ENCODE data around the gene LARP4B. TPM values are rescaled to one million over a fixed set of nuclear protein-coding genes. Genes with fewer than 3 reads are reported as not detected.

Gene LARP4B
- total RNA-seq, 4 donors from 2014 or later = 24.9 to 47.5 (median 35.2) TPM

DNA sequence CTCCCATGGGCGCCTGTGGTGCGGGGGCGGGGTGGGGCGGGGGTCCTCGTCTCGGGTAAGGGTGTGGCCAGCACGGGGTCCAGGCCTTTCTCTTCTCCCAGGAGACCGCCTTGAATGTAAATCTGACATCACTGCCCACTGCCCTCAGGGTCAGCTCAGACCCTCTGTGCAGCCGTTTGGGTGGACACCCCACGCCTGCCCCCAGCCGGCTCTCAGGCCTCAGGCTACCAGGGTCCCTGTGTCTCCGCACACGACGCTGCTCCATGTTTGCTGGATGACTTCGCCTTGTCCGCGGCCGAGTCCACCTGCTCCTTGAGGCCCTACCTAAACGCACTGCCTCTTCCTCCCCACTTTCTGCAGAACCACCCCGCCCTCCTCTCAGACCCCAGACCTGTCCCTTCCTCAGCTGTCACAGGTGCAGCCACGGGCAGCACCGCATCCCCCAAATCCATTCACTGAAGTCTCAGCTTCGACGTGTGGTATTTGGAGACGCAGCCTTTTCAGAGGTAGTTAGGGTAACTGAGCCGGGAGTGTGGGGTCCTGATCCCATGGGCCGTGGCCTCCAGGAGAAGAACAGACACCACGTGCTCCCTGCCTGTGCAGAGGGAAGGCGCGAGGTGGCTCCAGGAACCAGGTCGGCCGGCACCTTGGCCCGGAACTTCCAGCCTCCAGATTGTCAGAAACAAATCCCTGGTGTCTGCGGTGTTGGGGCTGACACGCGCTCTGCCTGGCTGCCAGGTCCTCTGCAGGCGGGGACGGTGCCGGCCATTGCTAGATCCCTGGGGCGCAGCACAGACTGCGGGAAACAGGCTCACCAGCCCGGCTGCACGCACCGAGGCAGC is 144.7 kb downstream of the LARP4B start:
- 96 to 99% methylated on average over 4 to 11 of the region's 44 CpGs for WGBS, 2 donors (ENCODE audit: low coverage in 1 of 2)
- Histone ChIP-seq H3K36me3 (no peaks in the 10 kb centered on the region), H3K27ac (no peak overlapping the region), H3K9me3 (no peaks in the 10 kb centered on the region), H3K4me1 (peaks cover 0 to 30% (median 5%) of the 10 kb centered on the region in 3 donors), H3K27me3 (no peaks in the 10 kb centered on the region), H3K4me3 (no peak overlapping the region)
- ATAC-seq = no peak
- TF ChIP-seq EP300 (IDR thresholded peaks at IDR 0.05) (no peak), POLR2AphosphoS5 (IDR thresholded peaks at IDR 0.05) (no peak), POLR2A (IDR thresholded peaks at IDR 0.05) (no peak)
- TF ChIP-seq, protein P1, sequence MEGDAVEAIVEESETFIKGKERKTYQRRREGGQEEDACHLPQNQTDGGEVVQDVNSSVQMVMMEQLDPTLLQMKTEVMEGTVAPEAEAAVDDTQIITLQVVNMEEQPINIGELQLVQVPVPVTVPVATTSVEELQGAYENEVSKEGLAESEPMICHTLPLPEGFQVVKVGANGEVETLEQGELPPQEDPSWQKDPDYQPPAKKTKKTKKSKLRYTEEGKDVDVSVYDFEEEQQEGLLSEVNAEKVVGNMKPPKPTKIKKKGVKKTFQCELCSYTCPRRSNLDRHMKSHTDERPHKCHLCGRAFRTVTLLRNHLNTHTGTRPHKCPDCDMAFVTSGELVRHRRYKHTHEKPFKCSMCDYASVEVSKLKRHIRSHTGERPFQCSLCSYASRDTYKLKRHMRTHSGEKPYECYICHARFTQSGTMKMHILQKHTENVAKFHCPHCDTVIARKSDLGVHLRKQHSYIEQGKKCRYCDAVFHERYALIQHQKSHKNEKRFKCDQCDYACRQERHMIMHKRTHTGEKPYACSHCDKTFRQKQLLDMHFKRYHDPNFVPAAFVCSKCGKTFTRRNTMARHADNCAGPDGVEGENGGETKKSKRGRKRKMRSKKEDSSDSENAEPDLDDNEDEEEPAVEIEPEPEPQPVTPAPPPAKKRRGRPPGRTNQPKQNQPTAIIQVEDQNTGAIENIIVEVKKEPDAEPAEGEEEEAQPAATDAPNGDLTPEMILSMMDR (IDR thresholded peaks at IDR 0.05) = no peak

DNA sequence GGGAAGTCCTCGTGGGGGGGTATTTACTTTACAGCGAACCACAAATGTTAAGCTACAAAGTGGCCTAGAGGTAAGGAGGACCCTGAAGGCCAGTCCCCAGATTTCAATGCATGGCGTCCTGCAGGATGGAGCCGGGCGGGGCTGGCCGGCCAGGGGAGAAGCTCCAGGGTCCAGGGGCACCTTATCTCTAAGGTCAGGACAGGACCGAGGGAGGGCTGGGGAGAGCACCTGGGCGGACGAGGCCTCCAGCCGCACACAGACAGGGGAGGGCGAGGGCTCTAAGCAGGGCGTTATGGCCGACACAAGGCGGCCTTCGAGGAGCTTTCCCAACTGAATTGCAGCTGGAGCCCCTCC is 145.7 kb downstream of the LARP4B start:
- H3K4me1 ChIP-seq = peaks cover 0 to 30% (median 5%) of the 10 kb centered on the region in 3 donors
- H3K36me3 ChIP-seq = no peaks in the 10 kb centered on the region
- 81% methylated on average over 10 of the region's 15 CpGs; no CpG with 5 or more reads in 1 of the 2 donors for WGBS, 2 donors (ENCODE audit: low coverage in 1 of 2)
- H3K27me3 ChIP-seq = no peaks in the 10 kb centered on the region
- H3K4me3 ChIP-seq = no peak overlapping the region
- no peak for ATAC-seq
- no peak overlapping the region for H3K27ac ChIP-seq
- no peak for TF ChIP-seq POLR2A (IDR thresholded peaks at IDR 0.05)
- H3K9me3 ChIP-seq = no peaks in the 10 kb centered on the region

DNA sequence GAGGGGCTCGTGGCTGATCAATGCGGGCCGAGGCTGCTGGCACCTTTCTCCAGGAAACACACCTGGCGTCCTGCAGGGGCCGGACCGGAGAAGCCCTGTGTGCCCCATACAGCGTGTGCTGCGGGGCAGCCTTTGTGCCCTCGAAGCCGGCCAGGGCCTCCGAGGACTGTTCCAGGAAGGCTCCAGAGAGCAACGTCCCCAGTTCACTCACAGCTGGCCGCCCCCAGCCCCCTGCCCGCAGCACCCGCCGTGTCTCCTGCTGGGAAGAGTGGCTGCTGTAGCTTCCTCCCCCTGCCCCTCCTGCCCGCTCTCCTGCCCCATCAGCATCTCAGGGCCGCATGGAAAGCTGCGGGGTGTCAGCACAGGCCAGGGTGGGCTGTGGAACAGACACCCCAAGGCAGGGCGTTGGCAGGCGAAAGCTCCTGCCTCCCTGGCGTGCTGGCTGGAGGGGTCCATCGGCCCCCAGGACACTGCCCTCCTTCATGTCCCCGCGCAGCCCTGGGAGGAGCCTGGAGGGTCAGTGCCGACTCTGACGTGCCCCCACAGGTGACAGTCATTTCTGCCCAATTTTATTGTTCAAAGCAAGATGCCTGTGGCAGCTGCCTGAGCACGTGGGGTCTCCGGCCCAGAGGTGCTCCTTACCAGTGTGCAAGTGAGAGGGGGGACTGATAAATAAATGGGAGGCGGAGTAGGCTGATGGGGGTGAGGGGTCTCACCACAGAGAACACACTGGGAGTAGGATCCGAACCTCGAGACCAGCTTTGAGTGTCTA is 146.2 kb downstream of the LARP4B start:
- Histone ChIP-seq H3K27ac (peak overlapping the region in 1 of 4 donors; percentile 64), H3K27me3 (no peaks in the 10 kb centered on the region), H3K36me3 (no peaks in the 10 kb centered on the region), H3K9me3 (no peaks in the 10 kb centered on the region), H3K4me1 (peaks cover 0 to 30% (median 5%) of the 10 kb centered on the region in 3 donors), H3K4me3 (peak overlapping the region in 1 of 2 donors; percentile 55)
- 78 to 92% methylated on average over 2 of the region's 32 CpGs for WGBS, 2 donors (ENCODE audit: low coverage in 1 of 2)
- TF ChIP-seq EP300 (IDR thresholded peaks at IDR 0.05) (no peak), POLR2A (IDR thresholded peaks at IDR 0.05) (no peak), POLR2AphosphoS5 (IDR thresholded peaks at IDR 0.05) (no peak)
- TF ChIP-seq, protein P1 (IDR thresholded peaks at IDR 0.05) = no peak
- no peak for ATAC-seq

DNA sequence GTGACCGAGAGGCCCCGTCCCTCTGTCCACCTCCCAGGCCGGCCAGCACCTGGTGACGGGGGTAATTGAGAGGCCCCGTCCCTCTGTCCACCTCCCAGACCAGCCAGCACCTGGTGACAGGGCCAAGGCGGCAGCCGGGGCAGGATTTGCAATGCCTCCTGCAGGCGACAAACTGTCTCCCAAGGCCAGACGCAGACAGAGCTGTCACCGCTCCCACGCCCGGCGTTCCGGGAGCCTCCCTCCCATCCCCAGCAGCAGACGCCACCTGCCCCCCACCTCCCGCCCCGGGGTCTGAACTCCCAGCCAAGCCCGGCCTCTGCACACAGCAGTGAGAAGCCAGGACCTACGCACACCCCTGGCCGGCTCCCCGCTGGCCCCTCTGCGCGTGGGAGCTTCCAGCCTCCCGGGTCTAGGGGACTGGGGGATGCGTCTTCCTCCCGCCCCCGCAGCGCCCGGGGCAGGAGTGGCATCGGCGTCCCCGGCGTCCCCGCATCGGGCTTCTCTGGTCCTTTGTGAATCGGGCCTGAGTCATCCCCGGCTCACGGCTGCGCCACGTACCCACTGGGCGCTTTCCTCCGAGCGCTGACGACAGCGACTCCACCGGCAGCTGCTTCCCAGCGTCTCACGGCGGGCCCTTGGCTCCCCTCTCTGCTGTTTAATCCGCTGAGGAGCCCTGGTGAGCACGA is 147.0 kb downstream of the LARP4B start:
- Histone ChIP-seq H3K36me3 (no peaks in the 10 kb centered on the region), H3K4me1 (peaks cover 0 to 25% (median 5%) of the 10 kb centered on the region in 3 donors), H3K9me3 (no peaks in the 10 kb centered on the region), H3K27ac (peak overlapping the region in 1 of 4 donors; percentile 64), H3K4me3 (peak overlapping the region; percentile 11 to 55), H3K27me3 (no peaks in the 10 kb centered on the region)
- 2% methylated on average over 12 of the region's 51 CpGs; no CpG with 5 or more reads in 1 of the 2 donors for WGBS, 2 donors (ENCODE audit: low coverage in 1 of 2)
- TF ChIP-seq POLR2AphosphoS5 (IDR thresholded peaks at IDR 0.05) (peak; percentile 23), POLR2A (IDR thresholded peaks at IDR 0.05) (no peak)
- TF ChIP-seq, protein P1 (IDR thresholded peaks at IDR 0.05) = peak in 2 of 4 experiments; percentile 35 to 44
- ATAC-seq = peak; percentile 75

All from gastroesophageal sphincter (tissue), 4 donors.